Right lobe of liver (tissue), 6 donors: Measurements from ENCODE around the gene NOXRED1. TPM values are rescaled to one million over a fixed set of nuclear protein-coding genes. Genes with fewer than 3 reads are reported as not detected.

Source experiments
- ATAC-seq, 4 donors: fragments of 200-7000 bp; cut with Tn5 transposase; one replicate each; pipeline ENCODE4 v1.9.1; 2020; ENCODE audit warnings: mild to moderate bottlenecking in 4 of 4, moderate library complexity in 4 of 4
- DNase-seq, 3 donors: peaks; one replicate each; pipeline ENCODE4 v3.0.0-alpha.2; 2020
- H3K27ac ChIP-seq, 3 donors: fragments of 200-600 bp; one replicate each; pipeline ENCODE4 v1.8.0; 2022
- H3K27me3 ChIP-seq, 2 donors: fragments of 200-600 bp; one replicate each; pipeline ENCODE4 v1.8.0; 2022
- H3K36me3 ChIP-seq, 4 donors: fragments of 200-600 bp; sonication (generic) in 1 of 4; one replicate each; pipeline versions ENCODE4 v1.5.1 to v1.8.0; 2017 to 2022; ENCODE audit warnings: control low read depth in 1 of 4
- H3K4me1 ChIP-seq, 4 donors: fragments of 200-600 bp; sonication (generic) in 1 of 4; one replicate each; pipeline versions ENCODE4 v1.5.1 to v1.8.0; 2017 to 2022; ENCODE audit warnings: control low read depth in 1 of 4
- H3K4me3 ChIP-seq, 3 donors: fragments of 200-600 bp; one replicate each; pipeline ENCODE4 v1.8.0; 2022
- H3K9me3 ChIP-seq, 4 donors: fragments of 200-600 bp; sonication (generic) in 1 of 4; one replicate each; pipeline versions ENCODE4 v1.5.1 to v1.8.0; 2017 to 2022; ENCODE audit warnings: control low read depth in 1 of 4
- POLR2A ChIP-seq: fragments of 450-650 bp; IDR thresholded peaks from one replicate; pipeline ENCODE4 v1.6.1; 2017; ENCODE audit warnings: antibody characterized with exemption, mild to moderate bottlenecking
- WGBS: methylation state at CpG from one replicate; pipeline ENCODE4 v1.1.6; 2018; ENCODE audit warnings: low coverage, low lambda C conversion rate; ENCODE audit not compliant: insufficient coverage; ENCODE audit errors: missing lambda C conversion rate; 5-methylcytosine and 5-hydroxymethylcytosine counted together
- intact Hi-C, 2 donors: fragments of 100-400 bp; cut with DNase I; formaldehyde crosslinking; loops; one replicate each; pipeline versions ENCODE4 v1.11.2 to v1.14.1; 2022
- total RNA-seq, 6 experiments: library from RNA; depleted of rRNA in 2 of 6; stranded (reverse); fragments of >200 nt in 2 of 6; fragmentation: NEBNext Ultra II Directional in 3 of 6; extraction: Animal tissue kit (Norgen Biotek cat#: 25700) in 3 of 6; gene quantifications; one replicate each; pipeline versions ENCODE4 v1.1.0 to v1.2.4, GENCODE V29; 2016 to 2023
- TF ChIP-seq, protein P1 (sequence below), 4 donors: fragments of 200-600 bp in 3 of 4; fragments of 450-650 bp in 1 of 4; IDR thresholded peaks; one replicate each; pipeline versions ENCODE4 v1.5.1 to v1.8.0; 2016 to 2022; ENCODE audit warnings: antibody characterized with exemption in 4 of 4, mild to moderate bottlenecking in 2 of 4
- donor health status: DM: no; HTN: yes; CAD: no.
- donor health status: DM: no; HTN: no; CAD: no.
- donor health status: DM: no; HTN: no; CAD: no.
- donor health status: DM: no; HTN: yes; CAD: no.
- donor health status: DM: no; HTN: yes; CAD: no.

Gene NOXRED1
- total RNA-seq, 6 experiments from 2014 or later: 0.20 to 0.47 (median 0.37) TPM; not detected in 2

DNA sequence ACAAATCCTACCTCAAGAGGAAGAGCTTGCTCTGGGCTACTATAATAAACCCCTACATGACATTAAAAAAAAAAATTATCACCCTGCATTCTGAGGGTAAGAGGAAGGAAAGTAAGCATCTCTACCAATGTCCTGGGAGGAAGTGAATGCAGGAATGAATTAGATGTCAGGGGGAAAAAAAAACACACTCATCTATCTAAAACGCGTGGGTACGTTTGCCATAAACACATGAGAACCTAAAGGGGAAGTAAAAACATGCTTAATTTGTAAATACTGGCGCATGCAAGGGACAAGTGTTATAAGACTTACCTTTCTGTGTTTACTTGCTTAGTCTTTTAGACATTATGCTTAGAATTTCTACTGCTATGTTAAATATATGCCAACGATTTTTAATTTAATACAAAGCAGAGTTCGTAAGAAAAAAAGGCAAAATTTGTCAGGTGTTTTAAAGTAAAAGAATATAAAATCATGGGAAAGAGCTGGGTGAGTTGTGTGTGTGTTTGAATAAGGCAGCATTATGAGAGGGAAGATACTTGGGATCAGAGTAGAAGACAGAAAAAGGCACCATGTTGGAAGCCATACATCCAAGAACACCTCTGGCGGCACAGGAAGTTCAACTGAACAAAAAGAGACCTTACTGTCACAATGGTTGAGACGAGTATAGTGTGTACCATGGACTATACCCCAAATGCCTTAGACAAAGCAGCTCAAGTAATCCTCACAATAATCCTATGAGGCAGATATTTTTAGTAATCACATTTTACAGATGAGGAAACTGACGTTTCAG, 48.0 kb downstream of the NOXRED1 start:
- WGBS: 62% methylated on average over 9 of the region's 9 CpGs
- peaks cover 0 to 17% (median 3%) of the 10 kb centered on the region in 4 donors for H3K4me1 ChIP-seq
- no peaks in the 10 kb centered on the region for H3K36me3 ChIP-seq
- TF ChIP-seq POLR2A: no peak
- TF ChIP-seq, protein P1, sequence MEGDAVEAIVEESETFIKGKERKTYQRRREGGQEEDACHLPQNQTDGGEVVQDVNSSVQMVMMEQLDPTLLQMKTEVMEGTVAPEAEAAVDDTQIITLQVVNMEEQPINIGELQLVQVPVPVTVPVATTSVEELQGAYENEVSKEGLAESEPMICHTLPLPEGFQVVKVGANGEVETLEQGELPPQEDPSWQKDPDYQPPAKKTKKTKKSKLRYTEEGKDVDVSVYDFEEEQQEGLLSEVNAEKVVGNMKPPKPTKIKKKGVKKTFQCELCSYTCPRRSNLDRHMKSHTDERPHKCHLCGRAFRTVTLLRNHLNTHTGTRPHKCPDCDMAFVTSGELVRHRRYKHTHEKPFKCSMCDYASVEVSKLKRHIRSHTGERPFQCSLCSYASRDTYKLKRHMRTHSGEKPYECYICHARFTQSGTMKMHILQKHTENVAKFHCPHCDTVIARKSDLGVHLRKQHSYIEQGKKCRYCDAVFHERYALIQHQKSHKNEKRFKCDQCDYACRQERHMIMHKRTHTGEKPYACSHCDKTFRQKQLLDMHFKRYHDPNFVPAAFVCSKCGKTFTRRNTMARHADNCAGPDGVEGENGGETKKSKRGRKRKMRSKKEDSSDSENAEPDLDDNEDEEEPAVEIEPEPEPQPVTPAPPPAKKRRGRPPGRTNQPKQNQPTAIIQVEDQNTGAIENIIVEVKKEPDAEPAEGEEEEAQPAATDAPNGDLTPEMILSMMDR (IDR thresholded peaks at IDR 0.05): no peak
- intact Hi-C loops: no loop called here
- no peaks in the 10 kb centered on the region for H3K9me3 ChIP-seq
- H3K27ac ChIP-seq: no peak overlapping the region
- peak overlapping the region in 1 of 3 donors; percentile 71 for H3K4me3 ChIP-seq
- no peaks in the 10 kb centered on the region for H3K27me3 ChIP-seq
- DNase-seq (no peak), ATAC-seq (no peak)

DNA sequence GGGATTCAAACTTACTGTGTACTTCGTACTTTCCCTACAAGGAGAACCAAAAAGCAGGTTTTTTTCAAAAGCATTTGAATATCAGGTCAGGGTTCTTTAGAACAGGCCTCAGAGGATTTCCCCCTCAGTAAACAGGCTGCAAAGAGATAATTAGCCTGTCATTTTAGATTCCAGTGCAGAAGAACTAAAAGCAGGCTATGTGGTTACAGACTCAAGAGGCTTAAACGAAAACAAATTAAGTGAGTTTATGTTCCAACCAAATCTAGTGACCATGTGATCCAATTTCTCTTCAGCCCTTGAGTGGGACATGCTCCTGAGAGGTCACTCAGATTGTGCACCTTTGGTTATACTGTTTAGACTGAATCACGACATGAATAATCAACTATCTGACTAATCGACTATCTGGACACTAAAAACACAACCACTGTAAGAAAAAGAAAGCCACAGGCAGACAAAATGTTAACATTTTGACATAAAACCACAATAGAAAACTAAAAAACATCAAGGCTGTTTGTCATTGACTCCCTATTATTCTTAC, 51.0 kb downstream of the NOXRED1 start:
- no peak for TF ChIP-seq POLR2A
- TF ChIP-seq, protein P1 (IDR thresholded peaks at IDR 0.05): no peak
- H3K36me3 ChIP-seq: no peaks in the 10 kb centered on the region
- peaks cover 0 to 23% (median 3%) of the 10 kb centered on the region in 4 donors for H3K4me1 ChIP-seq
- no peak overlapping the region for H3K27ac ChIP-seq
- WGBS: 13% methylated on average over 4 of the region's 4 CpGs
- no peak for ATAC-seq
- DNase-seq: no peak
- no peaks in the 10 kb centered on the region for H3K9me3 ChIP-seq
- H3K27me3 ChIP-seq: no peaks in the 10 kb centered on the region
- H3K4me3 ChIP-seq: no peak overlapping the region
- intact Hi-C loops: no loop called here

DNA sequence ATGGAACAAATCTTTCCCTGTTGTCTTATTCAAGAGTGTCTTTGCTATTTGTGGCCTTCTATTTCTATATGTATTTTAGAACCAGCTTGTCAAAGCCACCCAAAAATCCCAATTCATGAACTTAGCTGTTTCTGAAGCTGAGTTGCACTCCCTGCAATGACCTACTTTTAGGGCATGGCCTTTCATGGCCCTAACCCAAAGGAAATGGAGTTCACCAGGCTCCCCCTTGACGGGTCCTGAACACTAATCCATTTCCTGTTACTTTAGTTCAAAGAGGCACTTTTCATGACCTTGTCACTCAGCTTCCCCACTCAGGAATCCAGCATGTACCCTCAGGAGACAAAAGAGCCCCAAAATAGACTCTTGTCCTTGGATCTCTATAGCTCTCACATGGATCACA, 54.0 kb downstream of the NOXRED1 start:
- Histone ChIP-seq H3K36me3 (no peaks in the 10 kb centered on the region), H3K9me3 (no peaks in the 10 kb centered on the region), H3K4me1 (peaks cover 0 to 6% (median 0%) of the 10 kb centered on the region in 4 donors), H3K27ac (no peak overlapping the region), H3K27me3 (no peaks in the 10 kb centered on the region), H3K4me3 (no peak overlapping the region)
- WGBS: 0% methylated on average over 1 of the region's 1 CpG
- no peak for TF ChIP-seq POLR2A
- intact Hi-C loops: no loop called here
- ATAC-seq: peak in 2 of 4 donors; percentile 63 to 65
- no peak for DNase-seq

DNA sequence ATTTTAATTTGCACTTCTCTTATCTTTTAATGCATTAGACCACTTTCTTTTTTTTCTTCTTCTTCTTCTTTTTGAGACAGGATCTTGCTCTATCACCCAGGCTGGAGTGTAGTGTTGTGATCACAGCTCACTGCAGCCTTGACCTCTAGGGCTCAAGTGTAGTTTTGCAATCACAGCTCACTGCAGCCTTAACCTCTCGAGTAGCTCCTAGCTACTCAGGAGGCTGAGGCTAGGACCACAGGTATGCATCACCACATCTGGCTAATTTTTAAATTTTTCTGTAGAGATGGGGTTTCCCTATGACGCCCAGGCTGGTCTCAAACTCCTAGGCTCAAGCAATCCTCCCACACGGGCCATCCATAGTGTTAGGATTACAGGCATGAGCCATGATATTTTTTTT, 59.2 kb downstream of the NOXRED1 start:
- no peaks in the 10 kb centered on the region for H3K9me3 ChIP-seq
- 53% methylated on average over 2 of the region's 3 CpGs for WGBS
- DNase-seq (no peak), ATAC-seq (peak in 3 of 4 donors; percentile 37 to 74 (median 73))
- peaks cover 0 to 2% (median 0%) of the 10 kb centered on the region in 4 donors for H3K4me1 ChIP-seq
- no peaks in the 10 kb centered on the region for H3K27me3 ChIP-seq
- intact Hi-C loops: no loop called here
- no peak overlapping the region for H3K4me3 ChIP-seq
- TF ChIP-seq, protein P1 (IDR thresholded peaks at IDR 0.05): no peak
- no peak for TF ChIP-seq POLR2A
- no peaks in the 10 kb centered on the region for H3K36me3 ChIP-seq
- H3K27ac ChIP-seq: no peak overlapping the region

DNA sequence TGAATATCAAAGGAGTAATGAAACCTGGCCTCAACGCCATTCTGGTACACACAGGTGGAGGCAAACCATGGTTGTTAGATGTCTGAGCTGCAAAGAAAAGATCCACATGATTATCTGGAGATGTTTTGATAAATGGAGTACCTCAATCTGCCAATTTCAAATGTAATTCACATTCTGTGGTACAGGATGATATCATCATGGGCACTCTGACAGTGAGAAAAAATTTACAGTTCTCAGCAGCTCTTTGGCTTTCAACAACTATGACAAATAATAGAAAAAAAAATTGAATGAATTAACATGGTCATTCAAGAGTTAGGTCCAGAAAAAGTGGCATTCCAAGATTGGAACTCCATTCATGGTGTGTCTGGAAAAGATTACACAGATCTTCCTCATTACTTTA, 63.7 kb downstream of the NOXRED1 start:
- Histone ChIP-seq H3K27ac (no peak overlapping the region), H3K36me3 (no peaks in the 10 kb centered on the region), H3K4me3 (no peak overlapping the region), H3K4me1 (no peaks in the 10 kb centered on the region), H3K9me3 (no peaks in the 10 kb centered on the region), H3K27me3 (no peaks in the 10 kb centered on the region)
- ATAC-seq: no peak
- no peak for DNase-seq
- 100% methylated on average over 1 of the region's 1 CpG for WGBS
- TF ChIP-seq, protein P1 (IDR thresholded peaks at IDR 0.05): no peak
- TF ChIP-seq POLR2A: no peak
- intact Hi-C loops: no loop called here
